ENCODE measurements around the gene UROC1.

The UROC1 gene

DNA sequence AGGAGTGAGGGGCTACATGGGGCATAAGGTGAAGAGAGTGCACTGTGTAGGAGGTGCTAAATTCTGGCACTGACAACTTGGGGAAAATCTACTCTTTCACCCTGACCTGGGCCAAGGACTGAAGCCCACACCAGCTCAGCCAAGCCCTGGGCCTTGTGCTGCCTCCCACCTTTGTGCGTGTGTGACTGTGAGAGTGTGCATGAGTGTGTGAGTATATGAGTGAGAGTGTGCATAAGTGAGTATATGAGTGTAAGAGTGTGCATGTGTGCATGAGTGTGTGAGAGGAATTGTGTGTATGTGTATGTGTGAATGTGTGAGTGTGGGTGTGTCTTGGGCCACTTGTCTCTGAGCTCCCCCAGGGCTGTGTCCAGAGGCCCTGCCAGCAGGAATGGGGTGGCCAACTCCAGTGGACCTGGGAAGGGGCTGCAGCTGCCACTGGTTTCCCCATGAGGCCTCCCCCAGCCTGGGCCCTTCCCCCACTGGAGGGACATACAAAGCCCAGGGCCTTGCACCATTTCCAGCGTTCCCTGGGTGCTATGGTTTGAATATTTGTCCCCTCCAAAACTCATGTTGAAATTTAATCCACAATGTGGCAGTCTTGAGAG lies 26.0 kb upstream of the UROC1 start:
- no peaks in the 10 kb centered on the region for H3K27me3 ChIP-seq (ENCODE audit: insufficient read depth, low read length)
- no peak overlapping the region for H2BK120ac ChIP-seq (ENCODE audit: insufficient read depth, low read length, poor library complexity)
- H3K23ac ChIP-seq (ENCODE audit: low read length), result no peak overlapping the region
- WGBS (ENCODE audit: extremely low coverage, insufficient coverage, insufficient read length), result no CpG with 5 or more reads among the region's 2 CpGs
- no peak overlapping the region for H3K9ac ChIP-seq (ENCODE audit: low read length)
- H2BK12ac ChIP-seq (ENCODE audit: low read length), result no peak overlapping the region
- no peak overlapping the region for H4K91ac ChIP-seq (ENCODE audit: low read depth, low read length)
- H3K14ac ChIP-seq (ENCODE audit: low read length), result no peak overlapping the region
- H3K79me1 ChIP-seq (ENCODE audit: low read length), result no peaks in the 10 kb centered on the region
- H4K12ac ChIP-seq (ENCODE audit: low read depth, low read length), result no peak overlapping the region
- H3K4ac ChIP-seq (ENCODE audit: low read depth, low read length), result no peak overlapping the region
- no peak overlapping the region for H3K18ac ChIP-seq (ENCODE audit: low read length)
- H2AFZ ChIP-seq (ENCODE audit: insufficient read depth, low read length, poor library complexity), result no peak overlapping the region
- H3K4me2 ChIP-seq (ENCODE audit: low read length), result no peak overlapping the region
- no peak overlapping the region for H3K27ac ChIP-seq (ENCODE audit: low read depth, low read length)
- DNase-seq, result no peak
- no peak overlapping the region for H3K4me3 ChIP-seq (ENCODE audit: low read depth, low read length)
- H2AK5ac ChIP-seq (ENCODE audit: low read length), result no peak overlapping the region
- no peaks in the 10 kb centered on the region for H3K36me3 ChIP-seq (ENCODE audit: control insufficient read depth in 1 of 2, insufficient read depth in 2 of 2, low read length in 2 of 2)
- H3K4me1 ChIP-seq (ENCODE audit: control insufficient read depth in 1 of 2, insufficient read depth in 2 of 2, low read length in 2 of 2), result no peaks in the 10 kb centered on the region
- H3K9me3 ChIP-seq (ENCODE audit: insufficient read depth, low read depth, low read length), result peaks cover 7% of the 10 kb centered on the region
- H4K8ac ChIP-seq (ENCODE audit: low read depth, low read length), result no peak overlapping the region
- no peak overlapping the region for H2BK5ac ChIP-seq (ENCODE audit: low read depth, low read length, poor library complexity)
- no peaks in the 10 kb centered on the region for H3K79me2 ChIP-seq (ENCODE audit: control insufficient read depth, insufficient read depth, low read length, poor library complexity)

DNA sequence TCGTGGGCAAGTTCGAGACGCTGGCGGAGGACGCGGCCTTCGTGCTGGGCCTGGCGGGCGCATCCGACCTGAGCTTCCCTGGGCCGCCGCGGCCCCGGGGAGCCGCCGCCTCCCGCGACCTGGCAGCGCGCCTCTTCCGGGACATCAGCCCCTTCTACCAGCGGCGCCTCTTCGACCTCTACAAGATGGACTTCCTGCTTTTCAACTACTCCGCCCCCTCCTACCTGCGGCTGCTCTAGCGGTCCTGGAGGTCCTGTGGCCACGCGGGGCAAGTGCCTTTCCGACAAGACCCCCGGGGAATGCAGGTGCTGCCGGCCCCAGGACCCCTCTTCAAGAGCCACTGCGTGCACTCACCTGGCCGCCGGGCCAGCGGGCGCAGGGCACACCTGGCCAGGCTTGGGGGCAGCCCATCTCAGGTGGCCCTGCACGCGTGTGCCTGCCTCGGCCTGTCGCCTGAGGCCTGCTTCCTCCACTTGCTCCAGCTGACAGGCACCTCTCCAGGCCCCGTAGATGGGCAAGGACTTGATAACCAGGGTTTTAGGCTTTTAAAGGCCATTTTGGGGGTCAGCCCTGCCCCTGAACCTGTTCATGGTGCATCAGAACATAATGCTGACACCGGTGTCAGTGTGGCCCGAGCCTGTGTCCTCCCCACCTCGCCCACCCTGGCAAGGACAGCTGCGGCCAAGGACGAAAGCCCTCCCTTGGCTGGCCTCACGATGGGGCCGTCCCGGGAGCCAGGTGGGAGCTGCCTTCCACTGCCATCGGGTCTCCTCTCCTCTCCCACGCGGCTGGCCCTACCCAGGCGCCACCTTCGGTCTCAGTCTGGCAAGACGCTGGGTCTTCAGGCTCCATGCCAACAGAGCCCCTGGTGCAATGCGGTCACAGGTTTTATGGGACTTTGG lies 25.0 kb upstream of the UROC1 start:
- Histone ChIP-seq H3K4me2 (ENCODE audit: low read length) (no peak overlapping the region), H3K9ac (ENCODE audit: low read length) (no peak overlapping the region), H3K18ac (ENCODE audit: low read length) (no peak overlapping the region), H3K79me1 (ENCODE audit: low read length) (no peaks in the 10 kb centered on the region), H3K4me1 (ENCODE audit: control insufficient read depth in 1 of 2, insufficient read depth in 2 of 2, low read length in 2 of 2) (no peaks in the 10 kb centered on the region), H4K12ac (ENCODE audit: low read depth, low read length) (no peak overlapping the region), H4K91ac (ENCODE audit: low read depth, low read length) (no peak overlapping the region), H3K27ac (ENCODE audit: low read depth, low read length) (no peak overlapping the region), H4K8ac (ENCODE audit: low read depth, low read length) (no peak overlapping the region), H2BK5ac (ENCODE audit: low read depth, low read length, poor library complexity) (no peak overlapping the region), H3K9me3 (ENCODE audit: insufficient read depth, low read depth, low read length) (peaks cover 7% of the 10 kb centered on the region), H2BK120ac (ENCODE audit: insufficient read depth, low read length, poor library complexity) (no peak overlapping the region), H3K23ac (ENCODE audit: low read length) (no peak overlapping the region), H3K4me3 (ENCODE audit: low read depth, low read length) (no peak overlapping the region), H3K27me3 (ENCODE audit: insufficient read depth, low read length) (no peaks in the 10 kb centered on the region), H3K14ac (ENCODE audit: low read length) (no peak overlapping the region), H3K79me2 (ENCODE audit: control insufficient read depth, insufficient read depth, low read length, poor library complexity) (no peaks in the 10 kb centered on the region), H2AFZ (ENCODE audit: insufficient read depth, low read length, poor library complexity) (no peak overlapping the region), H3K36me3 (ENCODE audit: control insufficient read depth in 1 of 2, insufficient read depth in 2 of 2, low read length in 2 of 2) (no peaks in the 10 kb centered on the region), H2AK5ac (ENCODE audit: low read length) (no peak overlapping the region), H3K4ac (ENCODE audit: low read depth, low read length) (no peak overlapping the region), H2BK12ac (ENCODE audit: low read length) (no peak overlapping the region)
- DNase-seq, result no peak
- no CpG with 5 or more reads among the region's 57 CpGs for WGBS (ENCODE audit: extremely low coverage, insufficient coverage, insufficient read length)

DNA sequence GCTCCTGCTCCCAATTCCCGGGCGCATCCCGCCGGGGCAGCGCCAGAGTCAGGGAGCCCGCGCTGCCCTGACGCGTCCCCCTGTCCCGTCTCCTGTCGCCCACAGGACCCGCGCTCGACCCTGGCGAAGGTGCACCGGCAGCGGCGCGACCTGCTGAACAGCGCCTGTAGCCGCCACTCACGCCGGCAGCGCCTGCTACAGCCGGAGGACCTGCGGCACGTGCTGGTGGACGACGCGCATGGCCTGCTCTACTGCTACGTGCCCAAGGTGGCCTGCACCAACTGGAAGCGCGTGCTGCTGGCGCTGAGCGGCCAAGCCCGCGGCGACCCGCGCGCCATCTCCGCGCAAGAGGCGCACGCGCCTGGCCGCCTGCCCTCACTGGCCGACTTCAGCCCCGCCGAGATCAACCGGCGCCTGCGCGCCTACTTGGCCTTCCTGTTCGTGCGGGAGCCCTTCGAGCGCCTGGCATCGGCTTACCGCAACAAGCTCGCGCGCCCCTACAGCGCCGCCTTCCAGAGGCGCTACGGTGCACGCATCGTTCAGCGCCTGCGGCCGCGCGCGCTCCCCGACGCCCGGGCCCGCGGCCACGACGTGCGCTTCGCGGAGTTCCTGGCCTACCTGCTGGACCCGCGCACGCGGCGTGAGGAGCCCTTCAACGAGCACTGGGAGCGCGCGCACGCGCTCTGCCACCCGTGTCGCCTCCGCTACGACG lies 24.2 kb upstream of the UROC1 start:
- Histone ChIP-seq H3K36me3 (ENCODE audit: control insufficient read depth in 1 of 2, insufficient read depth in 2 of 2, low read length in 2 of 2) (no peaks in the 10 kb centered on the region), H3K23ac (ENCODE audit: low read length) (no peak overlapping the region), H3K79me2 (ENCODE audit: control insufficient read depth, insufficient read depth, low read length, poor library complexity) (no peaks in the 10 kb centered on the region), H3K4me1 (ENCODE audit: control insufficient read depth in 1 of 2, insufficient read depth in 2 of 2, low read length in 2 of 2) (no peaks in the 10 kb centered on the region), H4K91ac (ENCODE audit: low read depth, low read length) (no peak overlapping the region), H2BK120ac (ENCODE audit: insufficient read depth, low read length, poor library complexity) (no peak overlapping the region), H2BK12ac (ENCODE audit: low read length) (no peak overlapping the region), H2AFZ (ENCODE audit: insufficient read depth, low read length, poor library complexity) (no peak overlapping the region), H3K14ac (ENCODE audit: low read length) (no peak overlapping the region), H4K8ac (ENCODE audit: low read depth, low read length) (no peak overlapping the region), H4K12ac (ENCODE audit: low read depth, low read length) (peak overlapping the region; percentile 20), H3K9ac (ENCODE audit: low read length) (no peak overlapping the region), H3K4ac (ENCODE audit: low read depth, low read length) (no peak overlapping the region), H3K27me3 (ENCODE audit: insufficient read depth, low read length) (no peaks in the 10 kb centered on the region), H3K79me1 (ENCODE audit: low read length) (no peaks in the 10 kb centered on the region), H2BK5ac (ENCODE audit: low read depth, low read length, poor library complexity) (no peak overlapping the region), H2AK5ac (ENCODE audit: low read length) (no peak overlapping the region), H3K4me3 (ENCODE audit: low read depth, low read length) (no peak overlapping the region), H3K4me2 (ENCODE audit: low read length) (no peak overlapping the region), H3K18ac (ENCODE audit: low read length) (no peak overlapping the region), H3K27ac (ENCODE audit: low read depth, low read length) (no peak overlapping the region), H3K9me3 (ENCODE audit: insufficient read depth, low read depth, low read length) (peaks cover 7% of the 10 kb centered on the region)
- no peak for DNase-seq
- no CpG with 5 or more reads among the region's 101 CpGs for WGBS (ENCODE audit: extremely low coverage, insufficient coverage, insufficient read length)

DNA sequence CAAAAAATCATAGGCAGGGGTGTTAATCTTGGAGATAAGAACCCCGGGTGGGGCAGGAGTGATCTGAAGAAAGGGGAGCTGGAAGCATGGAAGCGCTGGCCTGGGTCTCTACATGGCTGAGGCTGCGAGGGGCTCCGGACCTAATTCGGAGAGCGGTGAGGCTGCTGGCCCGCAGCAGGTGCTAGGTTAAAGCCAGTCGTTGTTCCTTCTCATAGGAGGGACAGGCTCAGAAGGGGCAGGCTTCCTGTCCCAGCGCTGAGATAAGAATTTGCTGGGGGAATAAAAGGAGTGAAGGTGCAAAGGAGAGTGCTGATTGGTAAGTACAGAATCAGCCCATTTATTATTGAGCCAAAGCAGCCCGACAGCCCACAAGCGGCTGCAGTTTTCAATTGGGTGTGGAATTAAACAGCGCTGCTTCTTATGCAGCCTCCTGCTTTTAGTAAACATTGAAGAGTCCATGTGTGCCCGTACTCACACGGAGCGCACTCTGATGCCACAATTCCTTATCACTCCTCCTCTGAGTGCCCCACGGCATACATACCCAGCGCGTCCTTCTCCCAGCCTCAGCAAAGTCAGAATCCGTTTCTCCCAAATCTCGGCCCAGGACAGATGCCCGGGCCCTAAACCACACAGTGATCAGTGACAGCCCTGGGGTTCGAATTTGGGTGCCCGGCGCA lies 23.5 kb upstream of the UROC1 start:
- Histone ChIP-seq H2BK5ac (ENCODE audit: low read depth, low read length, poor library complexity) (no peak overlapping the region), H3K9ac (ENCODE audit: low read length) (no peak overlapping the region), H3K23ac (ENCODE audit: low read length) (no peak overlapping the region), H2AK5ac (ENCODE audit: low read length) (no peak overlapping the region), H2BK120ac (ENCODE audit: insufficient read depth, low read length, poor library complexity) (no peak overlapping the region), H2AFZ (ENCODE audit: insufficient read depth, low read length, poor library complexity) (no peak overlapping the region), H3K9me3 (ENCODE audit: insufficient read depth, low read depth, low read length) (peaks cover 7% of the 10 kb centered on the region), H3K18ac (ENCODE audit: low read length) (no peak overlapping the region), H4K8ac (ENCODE audit: low read depth, low read length) (no peak overlapping the region), H3K36me3 (ENCODE audit: control insufficient read depth in 1 of 2, insufficient read depth in 2 of 2, low read length in 2 of 2) (no peaks in the 10 kb centered on the region), H3K14ac (ENCODE audit: low read length) (no peak overlapping the region), H2BK12ac (ENCODE audit: low read length) (no peak overlapping the region), H3K4me1 (ENCODE audit: control insufficient read depth in 1 of 2, insufficient read depth in 2 of 2, low read length in 2 of 2) (no peaks in the 10 kb centered on the region), H3K4me3 (ENCODE audit: low read depth, low read length) (no peak overlapping the region), H3K79me1 (ENCODE audit: low read length) (no peaks in the 10 kb centered on the region), H4K91ac (ENCODE audit: low read depth, low read length) (no peak overlapping the region), H3K4me2 (ENCODE audit: low read length) (no peak overlapping the region), H3K27ac (ENCODE audit: low read depth, low read length) (no peak overlapping the region), H3K27me3 (ENCODE audit: insufficient read depth, low read length) (no peaks in the 10 kb centered on the region), H3K4ac (ENCODE audit: low read depth, low read length) (no peak overlapping the region), H3K79me2 (ENCODE audit: control insufficient read depth, insufficient read depth, low read length, poor library complexity) (no peaks in the 10 kb centered on the region), H4K12ac (ENCODE audit: low read depth, low read length) (no peak overlapping the region)
- no peak for DNase-seq
- no CpG with 5 or more reads among the region's 24 CpGs for WGBS (ENCODE audit: extremely low coverage, insufficient coverage, insufficient read length)
